Loucy (cell line): ENCODE measurements around the gene SLC45A3.

ENCODE experiments used
- CTCF ChIP-seq: fragments of 200-600 bp; sonication (generic); conservative IDR thresholded peaks from 2 replicates; pipeline ENCODE4 v1.5.1; 2014; ENCODE audit warnings: mild to moderate bottlenecking, antibody characterized with exemption, low read length
- EZH2phosphoT487 ChIP-seq: fragments of 200-600 bp; IDR thresholded peaks from 2 replicates; pipeline ENCODE4 v1.6.1; 2018; ENCODE audit warnings: antibody characterized with exemption, mild to moderate bottlenecking, moderate library complexity, borderline replicate concordance

DNA sequence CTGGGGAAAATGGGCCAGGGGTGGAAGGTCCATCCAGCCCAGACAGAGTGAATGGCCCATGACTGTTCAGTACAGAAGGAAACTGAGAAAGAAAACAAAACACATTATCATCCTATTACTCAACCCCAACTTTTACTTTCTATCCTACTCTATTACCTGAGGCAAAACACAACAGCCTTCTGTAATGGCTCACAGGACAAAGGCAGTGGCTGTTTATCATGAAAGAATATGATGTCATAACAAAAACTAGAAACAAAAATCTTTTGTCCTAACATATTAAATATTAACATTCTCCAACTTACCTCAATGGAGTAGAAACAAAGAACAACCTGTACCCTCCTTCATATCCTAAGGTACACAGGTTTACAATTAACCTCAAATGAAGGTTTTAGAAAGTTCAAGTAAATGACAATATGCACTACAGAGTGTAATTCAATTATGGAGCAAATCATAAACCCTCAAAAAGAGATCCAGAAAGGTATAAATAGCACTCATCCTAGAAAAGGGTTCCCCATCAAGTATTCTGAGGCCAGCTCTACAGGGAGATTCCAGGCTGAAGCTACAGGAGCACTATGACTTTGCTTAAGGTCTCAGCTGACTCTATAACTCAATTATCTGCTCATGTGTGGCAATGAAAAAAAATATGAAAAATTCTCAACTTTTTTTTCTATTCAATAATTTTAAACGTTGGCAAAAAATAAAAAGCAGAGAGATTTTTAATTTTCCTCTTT, 63.6 kb downstream of the SLC45A3 start:
- TF ChIP-seq CTCF: no peak
- TF ChIP-seq EZH2phosphoT487: no peak
